PC-3 (cell line): ENCODE measurements around the gene EXOC4. TPM values are rescaled to one million over a fixed set of nuclear protein-coding genes. Genes with fewer than 3 reads are reported as not detected.

ENCODE experiments used
- ATAC-seq: fragments of 200-7000 bp; cut with Tn5 transposase; 2 replicates; pipeline ENCODE4 v1.9.1; 2020; ENCODE audit warnings: mild to moderate bottlenecking, moderate library complexity
- BruUV-seq: library from RNA; stranded (reverse); fragments of 400-500 nt; replicated peaks from 2 replicates; lab custom pipeline; 2021; lab: Mats Ljungman, UMichigan
- CTCF ChIA-PET: fragments of 300-600 bp; sonication (Branson Sonifier 250); formaldehyde crosslinking; loops from one replicate; lab custom pipeline; 2022; ENCODE audit warnings: antibody characterized with exemption; lab: Charles Lee
- POLR2A ChIA-PET: fragments of 300-600 bp; sonication (Branson Sonifier 250); formaldehyde crosslinking; loops from one replicate; lab custom pipeline; 2022; ENCODE audit warnings: antibody characterized with exemption; ENCODE audit not compliant: unreplicated experiment; lab: Charles Lee
- DNase-seq: peaks from one replicate; pipeline ENCODE4 v3.0.0-alpha.2; 2015
- H2AFZ ChIP-seq: fragments of 300-600 bp; sonication (generic); 2 replicates; pipeline ENCODE4 v1.6.0; 2016; ENCODE audit warnings: antibody characterized with exemption, low read length
- H3F3A ChIP-seq: fragments of 300-600 bp; sonication (generic); one replicate; pipeline ENCODE4 v1.6.0; 2017; ENCODE audit warnings: antibody characterized with exemption, low read length, control low read depth, mild to moderate bottlenecking; ENCODE audit not compliant: unreplicated experiment
- H3K27ac ChIP-seq: fragments of 300-600 bp; sonication (generic); 2 replicates; pipeline ENCODE4 v1.5.1; 2016; ENCODE audit warnings: mild to moderate bottlenecking, low read length
- H3K27me3 ChIP-seq: fragments of 300-600 bp; sonication (generic); 2 replicates; pipeline ENCODE4 v1.6.1; 2016; ENCODE audit warnings: low read length, mixed read lengths
- H3K36me3 ChIP-seq: fragments of 300-600 bp; sonication (generic); 2 replicates; pipeline ENCODE4 v1.6.1; 2016; ENCODE audit warnings: low read depth, mixed run types, low read length, mixed read lengths
- H3K4me1 ChIP-seq: fragments of 300-600 bp; sonication (generic); 2 replicates; pipeline ENCODE4 v1.5.1; 2016; ENCODE audit warnings: low read length; ENCODE audit not compliant: insufficient read depth
- H3K4me2 ChIP-seq: fragments of 300-600 bp; sonication (generic); 2 replicates; pipeline ENCODE4 v1.6.0; 2016; ENCODE audit warnings: low read length
- H3K4me3 ChIP-seq: fragments of 300-600 bp; sonication (generic); 2 replicates; pipeline ENCODE4 v1.5.1; 2016; ENCODE audit warnings: mild to moderate bottlenecking, low read length, mixed read lengths
- H3K79me2 ChIP-seq: fragments of 300-600 bp; sonication (generic); 2 replicates; pipeline ENCODE4 v1.6.1; 2017; ENCODE audit warnings: low read length, mixed read lengths
- H3K9ac ChIP-seq: fragments of 300-600 bp; sonication (generic); 2 replicates; pipeline ENCODE4 v1.6.0; 2016; ENCODE audit warnings: mild to moderate bottlenecking, low read length
- H3K9me2 ChIP-seq: fragments of 300-600 bp; sonication (generic); replicated peaks from 2 replicates; pipeline ENCODE4 v1.6.1; 2016; ENCODE audit warnings: mixed run types, low read length, mixed read lengths
- H3K9me3 ChIP-seq: fragments of 300-600 bp; sonication (generic); 2 replicates; pipeline ENCODE4 v1.6.1; 2016; ENCODE audit warnings: low read length, mixed read lengths
- H4K20me1 ChIP-seq: fragments of 300-600 bp; sonication (generic); 2 replicates; pipeline ENCODE4 v1.6.1; 2016; ENCODE audit warnings: low read length, mixed read lengths
- CTCF ChIP-seq: fragments of 300-600 bp; sonication (generic); conservative IDR thresholded peaks from 2 replicates; pipeline ENCODE4 v1.5.1; 2017; ENCODE audit warnings: antibody characterized with exemption, low read depth, mild to moderate bottlenecking, low read length
- EZH2 ChIP-seq: fragments of 300-600 bp; sonication (generic); IDR thresholded peaks from one replicate; pipeline ENCODE4 v1.6.1; 2017; ENCODE audit warnings: antibody characterized with exemption, mild to moderate bottlenecking, low read length; ENCODE audit not compliant: unreplicated experiment
- EZH2phosphoT487 ChIP-seq: fragments of 300-600 bp; sonication (generic); IDR thresholded peaks from 2 replicates; pipeline ENCODE4 v1.6.1; 2018; ENCODE audit warnings: mild to moderate bottlenecking, antibody characterized with exemption, low read length, borderline replicate concordance
- intact Hi-C: fragments of 100-400 bp; cut with micrococcal nuclease; formaldehyde crosslinking; loops from 2 replicates; pipeline ENCODE4 v1.9.0; 2023
- total RNA-seq: library from RNA; depleted of rRNA; stranded (reverse); fragments of >200 nt; gene quantifications from 2 replicates; pipeline ENCODE4 v1.2.3, GENCODE V29; 2014

Gene EXOC4
- total RNA-seq, 1 experiment from 2014 or later, result 43.5 TPM

- Histone ChIP-seq H3K36me3 (no peaks in the 10 kb centered on the region), H3K9me3 (no peaks in the 10 kb centered on the region), H2AFZ (no peak overlapping the region), H3K9me2 (no peaks in the 10 kb centered on the region), H3K27me3 (no peaks in the 10 kb centered on the region), H3K4me2 (no peak overlapping the region), H4K20me1 (no peaks in the 10 kb centered on the region), H3F3A (no peaks in the 10 kb centered on the region), H3K4me3 (no peak overlapping the region), H3K4me1 (no peaks in the 10 kb centered on the region), H3K79me2 (no peaks in the 10 kb centered on the region), H3K9ac (no peak overlapping the region), H3K27ac (no peak overlapping the region)
- DNase-seq, result no peak
- BruUV-seq, result no TSS peak
- ChIA-PET CTCF (no interaction called here), POLR2A (no interaction called here)
- intact Hi-C loops, result loop anchor here (10.0 kb wide), 2 partner anchors 312 to 398 kb away; no protein-coding TSS in a partner anchor
- ATAC-seq, result no peak
- TF ChIP-seq CTCF, result no peak
- no peak for TF ChIP-seq EZH2phosphoT487
- no peak for TF ChIP-seq EZH2
Measured at GRCh38 chr7:133746847-133747246, 494.0 kb downstream of the EXOC4 start.

GRCh38 chr7:133748443-133749407 lies 495.8 kb downstream of the EXOC4 start:
- Histone ChIP-seq H3K4me3 (no peak overlapping the region), H3K4me1 (peaks cover 8% of the 10 kb centered on the region), H3K27ac (no peak overlapping the region), H3K79me2 (no peaks in the 10 kb centered on the region), H2AFZ (no peak overlapping the region), H3K9me2 (no peaks in the 10 kb centered on the region), H3K27me3 (no peaks in the 10 kb centered on the region), H3K9me3 (no peaks in the 10 kb centered on the region), H3K36me3 (no peaks in the 10 kb centered on the region), H4K20me1 (no peaks in the 10 kb centered on the region), H3K4me2 (no peak overlapping the region), H3F3A (no peaks in the 10 kb centered on the region), H3K9ac (no peak overlapping the region)
- intact Hi-C loops, result loop anchor here (10.0 kb wide), 2 partner anchors 314 to 396 kb away; no protein-coding TSS in a partner anchor
- no peak for DNase-seq
- CTCF ChIA-PET, result no interaction called here
- POLR2A ChIA-PET, result interaction anchor here (0.6 kb wide), 1 partner anchor 31 kb away, joined by 16 read pairs; no protein-coding TSS in a partner anchor
- ATAC-seq, result no peak
- BruUV-seq, result no TSS peak
- no peak for TF ChIP-seq EZH2phosphoT487

- H3K9me3 ChIP-seq, result no peaks in the 10 kb centered on the region
- peaks cover 20% of the 10 kb centered on the region for H3K4me1 ChIP-seq
- no peak overlapping the region for H3K4me3 ChIP-seq
- H3K9me2 ChIP-seq, result no peaks in the 10 kb centered on the region
- intact Hi-C loops, result loop anchor here (5.0 kb wide), 1 partner anchor 242 kb away; no protein-coding TSS in a partner anchor
- BruUV-seq, result no TSS peak
- H4K20me1 ChIP-seq, result no peaks in the 10 kb centered on the region
- H3K79me2 ChIP-seq, result no peaks in the 10 kb centered on the region
- DNase-seq, result no peak
- H2AFZ ChIP-seq, result no peak overlapping the region
- ChIA-PET POLR2A (interaction anchor here (0.6 kb wide), 1 partner anchor 1488 kb away, joined by 4 read pairs; no protein-coding TSS in a partner anchor), CTCF (no interaction called here)
- no peak for ATAC-seq
- no peaks in the 10 kb centered on the region for H3F3A ChIP-seq
- no peaks in the 10 kb centered on the region for H3K27me3 ChIP-seq
- no peak overlapping the region for H3K4me2 ChIP-seq
- TF ChIP-seq EZH2 (no peak), EZH2phosphoT487 (no peak), CTCF (no peak)
- no peak overlapping the region for H3K27ac ChIP-seq
- H3K9ac ChIP-seq, result no peak overlapping the region
- no peaks in the 10 kb centered on the region for H3K36me3 ChIP-seq
Measured at GRCh38 chr7:133750287-133750686, 497.4 kb downstream of the EXOC4 start.
